Measurements from ENCODE around the gene KLHL20. TPM values are rescaled to one million over a fixed set of nuclear protein-coding genes. Genes with fewer than 3 reads are reported as not detected.

KLHL20 gene
- polyA plus RNA-seq, 1 donor from 2014 or later, result 13.0 TPM

Other genes with a start within 250 kb of the KLHL20 start
- 84.7 TPM for gene PRDX6, start 237.6 kb upstream of the KLHL20 start, polyA plus RNA-seq
- gene SLC9C2, start 111.9 kb upstream of the KLHL20 start, polyA plus RNA-seq, result not detected
- gene TEX50, start 79.6 kb upstream of the KLHL20 start, polyA plus RNA-seq, result not detected
- not detected for gene ANKRD45, start 45.1 kb upstream of the KLHL20 start, polyA plus RNA-seq
- 8.6 TPM for gene DARS2, start 109.7 kb downstream of the KLHL20 start, polyA plus RNA-seq
- gene CENPL, start 109.9 kb downstream of the KLHL20 start, polyA plus RNA-seq, result 7.2 TPM
- 307 TPM for gene GAS5, start 153.0 kb downstream of the KLHL20 start, polyA plus RNA-seq
- gene ZBTB37, start 153.4 kb downstream of the KLHL20 start, polyA plus RNA-seq, result 2.0 TPM
- not detected for gene SERPINC1, start 202.3 kb downstream of the KLHL20 start, polyA plus RNA-seq